HG02798 (cell line): ENCODE results near the gene SLIT3.
"Not testable (repeated sequence)": the region's sequence is repeated elsewhere in the genome, so short reads cannot be mapped to it uniquely, and the experiment has no call there.

ENCODE experiments used
- ATAC-seq: cut with Tn5 transposase; IDR thresholded peaks from one replicate; pipeline ENCODE4 v1.9.1; 2021; ENCODE audit warnings: mild to moderate bottlenecking; ENCODE audit not compliant: unreplicated experiment, poor library complexity

SLIT3 gene

DNA sequence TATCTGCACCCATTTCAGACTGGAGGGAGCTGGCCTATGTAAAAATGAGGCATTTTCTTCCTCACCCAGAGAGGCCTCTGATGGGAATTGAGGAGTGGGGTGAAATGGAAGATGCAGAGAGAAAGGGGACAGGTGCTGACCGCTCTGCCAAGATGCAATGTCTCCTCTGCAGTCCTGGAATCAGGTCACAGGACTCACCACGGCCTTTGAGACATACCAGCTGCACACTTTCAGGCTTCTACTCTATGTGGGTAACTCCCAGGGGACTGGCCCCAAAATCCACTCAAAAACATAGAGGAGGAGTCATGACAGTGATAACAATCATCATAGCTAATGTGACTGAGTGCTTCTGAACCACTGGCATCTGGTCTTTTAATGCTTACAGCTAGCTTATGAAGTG lies 558.6 kb downstream of the SLIT3 start:
- ATAC-seq: not testable (repeated sequence)

DNA sequence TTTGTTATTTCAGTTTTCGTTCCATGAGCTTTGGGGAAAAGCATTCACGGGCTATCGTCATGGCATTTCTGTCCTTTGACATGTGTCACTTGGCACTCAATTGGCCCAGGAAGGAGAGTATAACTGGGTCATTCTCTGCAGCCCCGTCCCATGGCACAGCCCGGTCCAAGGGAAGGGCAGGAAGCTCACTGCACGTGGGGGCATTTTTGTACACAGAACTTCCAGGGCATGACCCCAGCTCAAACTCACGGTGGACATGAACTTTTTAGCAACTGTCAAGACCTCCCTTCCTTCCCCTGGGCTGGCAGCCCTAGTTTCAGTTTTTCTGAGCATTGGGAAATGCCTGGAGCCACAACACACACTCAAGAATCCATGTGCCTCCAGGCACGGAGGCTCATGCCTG lies 560.1 kb downstream of the SLIT3 start:
- no peak for ATAC-seq

- no peak for ATAC-seq
Measured at GRCh38 chr5:168740092-168740800, 560.7 kb downstream of the SLIT3 start.

DNA sequence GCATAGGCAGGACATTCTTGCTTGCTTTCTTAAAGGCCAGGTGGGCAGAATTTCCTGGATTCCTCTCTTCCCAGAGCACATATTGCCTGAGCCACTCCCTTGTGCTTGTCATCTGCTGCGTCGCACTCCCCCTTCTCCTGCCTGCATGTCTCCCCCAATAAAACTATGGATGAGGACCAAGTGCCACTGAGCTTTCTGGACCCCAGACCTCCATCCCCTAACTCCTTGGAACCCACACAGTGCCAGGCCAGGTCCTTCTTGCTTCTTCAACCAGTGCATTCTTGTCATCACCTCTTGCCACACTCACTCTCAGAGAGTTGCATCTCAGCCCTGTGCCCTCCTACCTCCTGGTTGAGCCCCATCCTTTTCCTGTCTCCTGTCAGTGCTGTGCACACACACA lies 563.9 kb downstream of the SLIT3 start:
- ATAC-seq: no peak

DNA sequence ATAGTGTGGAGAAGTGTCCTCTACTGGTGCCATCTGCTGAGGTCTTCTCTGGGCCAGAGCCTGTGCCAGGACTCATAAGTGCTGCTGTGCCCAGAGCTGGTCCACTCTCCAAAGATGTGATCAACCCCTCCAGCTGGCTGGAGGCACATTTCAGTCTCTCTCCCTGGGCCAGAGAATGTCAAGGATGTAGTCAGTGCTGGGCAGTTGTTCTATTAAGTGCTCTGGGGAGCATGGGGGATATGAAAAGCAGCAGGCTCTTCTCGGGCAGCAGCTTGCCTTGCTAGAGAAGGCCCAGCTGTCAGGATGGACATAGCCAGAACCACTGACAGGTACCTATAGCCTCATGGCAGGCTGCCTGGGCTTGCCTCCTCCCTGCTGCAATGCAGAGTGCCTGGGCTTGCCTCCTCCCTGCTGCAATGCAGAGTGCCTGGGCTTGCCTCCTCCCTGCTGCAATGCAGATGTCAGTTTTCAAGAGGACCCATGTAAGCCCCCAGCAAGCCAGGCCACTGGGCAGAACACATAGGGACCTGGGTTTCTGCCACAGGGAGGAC lies 564.6 kb downstream of the SLIT3 start:
- ATAC-seq: no peak

DNA sequence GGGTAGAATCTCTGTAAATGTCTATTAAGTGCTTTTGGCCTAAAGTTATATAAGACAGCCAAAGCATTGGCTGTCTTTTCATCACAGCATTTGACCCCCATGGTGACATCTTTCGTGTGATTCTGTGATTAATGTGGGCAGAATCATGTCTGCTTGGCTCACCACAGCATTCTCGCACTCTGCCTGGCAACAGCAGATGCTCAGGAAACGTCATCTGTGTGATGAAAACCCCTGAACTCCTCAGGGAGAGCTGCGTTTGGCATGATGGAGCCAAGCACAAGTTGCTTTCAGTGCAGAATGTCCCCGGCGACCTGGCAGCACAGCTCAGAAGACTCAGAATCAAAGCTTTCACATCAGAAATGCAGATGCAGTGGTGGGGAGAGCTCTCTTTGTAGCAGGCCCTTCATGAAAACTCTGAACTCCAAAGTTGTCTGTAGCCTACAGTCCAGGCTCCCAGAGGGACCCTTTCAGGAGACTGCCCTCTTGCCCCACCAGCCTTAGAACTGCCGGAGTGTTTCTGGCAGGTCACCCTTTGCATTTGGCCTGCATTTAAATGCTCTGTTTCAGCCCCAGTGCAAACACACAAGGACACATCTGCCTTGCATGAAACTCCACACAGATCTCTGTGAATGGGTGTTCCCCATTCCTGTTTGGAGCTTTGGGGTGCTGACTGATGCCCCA lies 566.2 kb downstream of the SLIT3 start:
- peak; percentile 91 for ATAC-seq

DNA sequence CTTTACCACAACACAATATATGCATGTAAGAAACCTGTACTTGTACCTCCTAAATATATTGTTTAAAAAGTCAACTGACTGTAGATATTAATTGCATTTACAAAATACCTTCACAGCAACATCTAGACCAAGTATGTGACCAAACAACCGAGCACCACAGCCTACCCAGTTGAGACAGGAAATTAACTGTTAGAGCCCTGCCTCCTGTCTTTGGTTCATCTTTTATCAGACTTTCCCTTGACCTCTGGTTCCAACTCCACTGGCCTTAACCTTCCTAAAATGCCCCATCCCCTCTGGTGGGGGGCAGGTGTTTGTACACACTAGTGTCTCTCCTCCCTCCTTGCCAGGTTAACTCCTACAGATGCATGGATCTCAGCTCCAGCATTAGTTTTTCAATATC lies 566.8 kb downstream of the SLIT3 start:
- ATAC-seq: no peak

DNA sequence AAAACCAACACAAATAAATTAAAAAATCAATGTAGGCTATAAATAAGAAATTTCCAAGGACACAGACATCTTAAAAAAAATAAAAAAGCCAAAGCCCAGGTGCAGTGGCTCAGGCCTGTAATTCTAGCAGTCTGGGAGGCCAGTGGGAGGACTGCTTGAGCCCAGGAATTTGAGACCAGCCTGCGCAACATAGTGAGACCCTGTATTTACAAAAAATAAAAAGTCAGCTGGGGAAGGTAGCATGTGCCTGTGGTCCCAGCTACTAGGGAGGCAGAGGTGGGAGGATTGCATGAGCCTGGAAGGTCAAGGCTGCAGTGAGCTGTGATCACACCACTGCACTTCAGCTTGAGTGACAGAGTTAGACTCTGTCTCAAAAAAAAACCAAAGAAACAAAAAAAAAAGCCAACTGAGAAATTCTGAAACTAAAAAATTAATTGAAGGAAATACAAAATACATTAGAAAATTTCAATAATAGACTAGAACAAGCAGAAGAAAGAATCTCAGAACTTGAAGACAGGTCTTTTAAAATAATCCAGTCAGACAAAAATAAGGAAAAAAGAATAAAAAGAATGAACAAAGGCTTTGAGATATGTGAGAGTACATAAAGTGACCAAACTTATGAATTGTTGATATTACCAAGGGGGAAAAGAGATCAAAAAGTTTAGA lies 572.3 kb downstream of the SLIT3 start:
- no peak for ATAC-seq

DNA sequence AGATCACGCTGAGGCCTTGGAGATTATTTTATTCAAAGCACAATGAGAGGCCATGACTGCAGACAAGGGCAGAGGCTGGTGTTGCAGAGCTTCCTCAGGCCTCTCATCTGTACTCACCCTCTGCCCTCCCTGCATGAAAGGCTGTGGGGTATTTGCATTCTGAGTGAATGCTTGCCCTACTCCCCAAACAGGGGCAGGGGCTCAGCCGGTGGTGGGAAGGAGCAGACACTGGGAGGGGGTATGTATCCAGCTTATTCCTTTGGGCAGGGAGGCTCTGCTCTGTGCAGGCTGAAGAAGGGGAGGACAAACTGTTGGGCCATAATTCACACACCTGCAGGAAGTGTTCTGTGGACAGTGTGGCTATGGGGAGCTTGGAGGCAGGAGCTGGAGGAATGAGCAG lies 573.4 kb downstream of the SLIT3 start:
- ATAC-seq: no peak

DNA sequence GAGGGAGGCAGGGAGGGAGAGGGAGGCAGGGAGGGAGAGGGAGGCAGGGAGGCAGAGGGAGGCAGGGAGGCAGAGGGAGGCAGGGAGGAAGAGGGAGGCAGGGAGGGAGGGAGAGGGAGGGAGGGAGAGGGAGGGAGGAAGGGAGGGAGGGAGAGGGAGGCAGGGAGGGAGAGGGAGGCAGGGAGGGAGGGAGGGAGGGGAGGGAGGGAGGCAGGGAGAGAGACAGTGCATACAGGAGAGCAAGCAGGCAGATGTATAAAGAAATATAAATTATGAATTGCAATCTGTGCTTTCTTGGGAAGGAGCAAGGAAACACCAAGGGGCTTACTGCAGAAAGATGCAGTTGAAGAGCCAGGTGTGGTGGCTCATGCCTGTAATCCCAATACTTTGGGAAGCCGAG lies 574.6 kb downstream of the SLIT3 start:
- no peak for ATAC-seq

DNA sequence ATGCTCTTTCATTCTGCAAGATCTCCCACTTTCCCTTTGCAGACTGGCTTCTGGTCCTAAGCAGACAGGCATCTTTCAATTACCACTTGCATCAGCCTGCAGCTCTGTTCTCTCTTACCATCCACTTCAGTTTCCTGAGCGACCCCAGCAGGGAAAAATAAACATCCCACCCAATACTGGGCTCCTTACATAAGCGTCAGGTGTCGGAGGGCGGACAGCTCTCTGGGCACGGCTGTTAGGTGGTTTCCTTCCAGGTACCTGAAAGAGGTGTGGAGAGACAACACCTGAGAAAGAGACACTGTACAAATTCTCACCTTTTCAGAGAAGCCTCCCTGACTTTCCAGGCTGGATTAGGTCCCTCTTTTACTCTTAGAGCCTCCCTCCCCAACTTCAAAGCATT lies 576.7 kb downstream of the SLIT3 start:
- no peak for ATAC-seq

DNA sequence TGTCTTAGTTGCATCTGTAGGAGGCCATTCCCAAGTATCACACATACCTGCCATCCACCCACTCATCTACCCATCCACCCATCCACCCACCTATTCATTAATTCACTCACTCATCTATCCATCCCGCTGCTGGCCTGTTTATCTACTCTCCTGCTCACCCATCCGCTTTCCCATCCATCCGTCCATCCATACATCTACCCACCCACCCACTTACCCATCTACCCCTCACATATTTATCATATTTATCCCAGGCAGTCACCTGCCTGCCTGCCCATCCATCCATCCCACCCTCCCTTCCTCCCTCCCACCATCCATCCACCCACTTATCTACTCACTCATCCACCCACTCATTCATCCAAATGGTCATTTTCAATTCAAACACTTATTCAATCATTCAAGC lies 577.9 kb downstream of the SLIT3 start:
- no peak for ATAC-seq

DNA sequence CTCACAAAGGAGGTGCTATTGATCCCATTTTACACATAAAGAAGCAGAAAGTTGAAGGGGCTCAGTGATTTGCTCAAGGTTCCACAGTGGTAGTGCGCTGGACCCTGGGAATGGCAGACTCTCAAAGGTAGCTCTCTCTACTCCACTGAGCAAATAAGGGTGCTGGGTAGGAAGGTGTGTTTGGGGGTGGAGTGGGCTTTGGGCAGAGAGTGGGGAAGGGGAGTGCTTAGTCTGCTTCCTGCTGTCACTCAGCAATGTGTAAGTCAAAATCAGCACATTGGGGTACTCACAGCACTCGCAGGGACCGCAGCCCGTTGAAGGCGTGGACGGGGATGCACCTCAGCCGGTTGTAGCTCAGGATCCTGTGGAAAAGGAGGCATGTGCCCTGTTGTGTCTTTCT lies 579.0 kb downstream of the SLIT3 start:
- ATAC-seq: no peak

DNA sequence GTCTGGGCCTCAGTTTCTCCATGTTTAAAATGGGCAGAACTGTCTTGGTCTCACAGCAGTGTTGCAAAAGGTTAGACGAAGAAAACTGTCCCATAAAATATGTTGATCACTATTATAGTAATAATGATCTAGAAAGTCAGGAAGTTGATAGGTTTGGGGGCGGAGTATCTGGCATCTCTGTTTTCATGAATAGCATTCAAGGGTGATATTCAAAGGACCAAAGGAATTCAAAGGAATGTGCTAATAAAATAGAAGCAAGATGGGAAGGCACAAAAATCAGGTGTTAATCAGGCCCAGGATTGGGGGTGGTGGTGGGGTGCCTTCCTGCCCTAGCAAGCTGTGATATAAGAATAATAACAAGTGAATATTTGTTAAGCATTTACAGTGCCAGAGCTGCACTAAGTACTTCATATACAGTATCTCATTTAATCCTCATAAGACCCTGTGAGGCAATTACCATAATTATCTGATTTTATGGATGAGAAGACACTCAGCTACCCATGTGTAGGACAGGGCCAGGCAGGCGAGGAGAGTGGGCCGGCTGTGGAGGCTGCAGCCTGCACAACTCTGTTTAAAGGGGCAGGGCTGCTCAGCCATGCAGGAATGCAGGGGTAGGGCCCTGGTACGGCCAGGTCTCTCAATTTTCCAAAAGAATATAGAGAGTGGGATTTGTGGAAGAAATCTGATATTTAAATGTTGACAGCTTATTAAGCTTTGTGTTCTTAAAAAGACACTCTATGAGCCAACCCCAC lies 579.8 kb downstream of the SLIT3 start:
- ATAC-seq: no peak

DNA sequence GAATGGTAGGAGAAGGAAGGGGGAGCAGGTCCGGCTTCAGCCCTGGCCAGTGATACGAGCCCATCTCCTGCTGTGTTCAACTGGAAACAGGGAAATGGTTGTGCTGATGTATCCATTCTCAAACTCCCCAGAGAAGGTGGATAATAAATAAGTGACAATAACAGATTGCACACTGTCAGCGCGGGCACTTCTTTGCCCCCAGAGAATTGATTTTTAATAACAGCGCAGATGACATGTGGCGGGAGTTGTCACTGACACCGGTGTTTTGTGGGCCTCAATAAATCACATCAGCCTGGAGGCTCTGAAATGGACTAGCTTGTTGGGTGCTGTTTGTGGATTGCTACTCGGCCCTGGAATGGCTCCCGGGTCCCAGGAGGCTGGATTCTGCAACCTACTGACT lies 580.4 kb downstream of the SLIT3 start:
- ATAC-seq: no peak

GRCh38 chr5:168714046-168714445 lies 586.9 kb downstream of the SLIT3 start:
- ATAC-seq: no peak

GRCh38 chr5:168713051-168713450 lies 587.9 kb downstream of the SLIT3 start:
- no peak for ATAC-seq

DNA sequence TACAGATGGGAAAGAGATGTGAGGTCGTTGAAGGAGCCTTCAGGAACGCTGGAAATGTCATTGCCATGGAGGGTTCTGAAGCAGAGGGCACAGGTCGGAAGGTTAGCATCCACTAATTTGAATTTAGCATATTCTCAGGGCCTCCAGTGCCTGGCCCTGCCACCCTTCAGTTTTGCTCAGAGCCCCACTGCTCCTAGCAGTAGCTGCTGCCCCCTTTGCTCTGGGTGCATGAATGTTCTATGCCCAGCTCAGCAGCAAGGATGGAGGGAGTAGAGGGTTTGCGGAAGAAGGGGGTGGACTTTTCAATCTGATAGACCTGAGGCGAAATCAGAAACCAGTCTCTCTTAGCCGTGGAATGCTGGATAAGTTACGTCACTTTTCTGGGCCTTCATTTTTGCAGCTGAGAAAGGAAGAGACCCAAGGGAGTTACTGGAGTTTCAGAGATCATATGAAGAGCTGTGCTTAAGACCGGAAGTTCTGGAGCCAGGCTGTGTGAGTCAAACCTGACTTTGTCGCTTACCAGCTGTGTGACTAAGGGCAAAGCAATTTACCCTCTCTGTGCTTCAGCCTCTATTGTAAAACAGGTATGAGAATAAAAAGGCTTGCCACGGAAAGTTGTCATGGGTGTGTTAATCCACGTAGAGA lies 588.5 kb downstream of the SLIT3 start:
- peak; percentile 61 for ATAC-seq

DNA sequence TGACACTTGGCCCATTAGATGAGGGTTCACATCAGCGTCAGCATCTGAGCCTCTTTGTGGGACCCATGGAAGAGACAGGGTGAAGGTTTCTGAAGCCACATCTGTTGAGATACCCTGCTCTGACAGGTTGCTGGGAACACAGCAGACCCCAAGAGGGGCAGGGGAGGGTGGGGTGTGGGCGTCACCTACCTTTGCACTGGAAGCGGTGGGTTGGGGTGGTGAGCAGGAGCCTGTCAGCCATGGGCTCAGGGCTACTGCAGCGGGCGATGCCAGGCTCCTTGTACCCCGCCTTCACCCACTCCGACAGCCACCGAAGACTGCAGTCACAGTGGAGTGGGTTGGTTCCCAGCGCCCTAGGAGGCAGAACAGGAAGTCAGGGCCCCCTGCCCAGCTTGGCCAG lies 590.2 kb downstream of the SLIT3 start:
- no peak for ATAC-seq
